Midbrain (tissue), 1 donor: ENCODE measurements around the gene ADGB.
"Not testable (repeated sequence)": the region's sequence is repeated elsewhere in the genome, so short reads cannot be mapped to it uniquely, and the experiment has no call there.

Experiments used
- DNase-seq: peaks from one replicate; lab custom pipeline; 2025; lab: John Stamatoyannopoulos, UW

The ADGB gene

GRCh38 chr6:146598772-146599405, at the start of gene ADGB:
TSS of gene ADGB (plus strand) at chr6:146598972. CDS start at chr6:146599041, 69 bp downstream.
- DNase-seq, result peak; percentile 42

- no peak for DNase-seq
These were observed 47.9 kb upstream of the ADGB start for GRCh38 chr6:146550911-146551310.

- DNase-seq, result no peak
These were observed 47.2 kb upstream of the ADGB start for GRCh38 chr6:146551545-146551944.

GRCh38 chr6:146553377-146554135, 45.2 kb upstream of the ADGB start:
- DNase-seq, result no peak

- no peak for DNase-seq
These were observed 38.2 kb upstream of the ADGB start for GRCh38 chr6:146560607-146561006.

- DNase-seq, result not testable (repeated sequence)
These were observed 32.1 kb upstream of the ADGB start for GRCh38 chr6:146566661-146567060.

- not testable (repeated sequence) for DNase-seq
These were observed 30.2 kb upstream of the ADGB start for GRCh38 chr6:146568619-146569018.

- no peak for DNase-seq
These were observed 24.6 kb upstream of the ADGB start for GRCh38 chr6:146574211-146574610.

GRCh38 chr6:146578054-146578453, 20.7 kb upstream of the ADGB start:
- DNase-seq, result no peak

GRCh38 chr6:146581968-146582367, 16.8 kb upstream of the ADGB start:
- no peak for DNase-seq

- peak; percentile 8 for DNase-seq
These were observed 15.9 kb upstream of the ADGB start for GRCh38 chr6:146582857-146583256.

GRCh38 chr6:146583966-146584365, 14.8 kb upstream of the ADGB start:
- no peak for DNase-seq

- DNase-seq, result no peak
These were observed 11.3 kb upstream of the ADGB start for GRCh38 chr6:146587459-146587858.

- no peak for DNase-seq
These were observed 8.3 kb upstream of the ADGB start for GRCh38 chr6:146590492-146590891.

GRCh38 chr6:146592451-146592850, 6.3 kb upstream of the ADGB start:
- DNase-seq, result no peak

GRCh38 chr6:146593986-146594385, 4.8 kb upstream of the ADGB start:
- DNase-seq, result peak; percentile 15

- DNase-seq, result peak; percentile 35
These were observed 4.3 kb upstream of the ADGB start for GRCh38 chr6:146594495-146594894.

- peak; percentile 9 for DNase-seq
These were observed 2.6 kb upstream of the ADGB start for GRCh38 chr6:146595972-146596731.

GRCh38 chr6:146601352-146601751, 2.6 kb downstream of the ADGB start:
- no peak for DNase-seq

- DNase-seq, result no peak
These were observed 3.8 kb downstream of the ADGB start for GRCh38 chr6:146602526-146602925.

GRCh38 chr6:146613947-146614346, 15.2 kb downstream of the ADGB start:
- DNase-seq, result no peak

- DNase-seq, result no peak
These were observed 21.9 kb downstream of the ADGB start for GRCh38 chr6:146620655-146621054.

GRCh38 chr6:146628350-146628749, 29.6 kb downstream of the ADGB start:
- DNase-seq, result no peak
